Measurements from ENCODE around the gene PSIP1.
"Not testable (repeated sequence)": the region's sequence is repeated elsewhere in the genome, so short reads cannot be mapped to it uniquely, and the experiment has no call there.

DNA sequence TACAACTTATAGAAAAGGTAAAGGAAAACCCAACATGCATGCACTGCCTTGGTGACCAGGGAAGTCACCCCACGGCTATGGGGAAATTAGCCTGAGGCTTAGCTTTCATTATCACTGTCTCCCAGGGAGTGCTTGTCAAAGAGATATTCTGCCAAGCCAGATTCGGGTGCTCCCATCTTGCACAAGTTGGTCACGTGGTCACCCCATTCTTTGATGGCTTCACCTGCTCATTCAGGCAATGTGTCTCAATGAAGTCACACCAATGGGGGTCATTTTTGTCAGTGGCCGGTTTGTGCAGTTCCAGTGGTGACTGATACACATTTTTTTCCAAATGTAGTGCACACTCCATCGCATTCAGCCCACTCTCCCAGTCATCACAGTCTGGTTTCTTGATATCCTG is 16.3 kb upstream of the PSIP1 start:
- TF ChIP-seq CTCF (conservative IDR thresholded peaks at IDR 0.05; ENCODE audit: low read depth, low read length); RFX5 (IDR thresholded peaks at IDR 0.05; ENCODE audit: low read depth, low read length); CEBPB (IDR thresholded peaks at IDR 0.05; ENCODE audit: low read depth, low read length); POLR2A (IDR thresholded peaks at IDR 0.05; ENCODE audit: low read depth, low read length): not testable (repeated sequence)
